H1 (cell line): Measurements from ENCODE around the gene PXDN. TPM values are rescaled to one million over a fixed set of nuclear protein-coding genes. Genes with fewer than 3 reads are reported as not detected.

ENCODE experiments used
- CTCF ChIA-PET: fragments of 300-600 bp; sonication (Branson Sonifier 250); formaldehyde crosslinking; loops from one replicate; lab custom pipeline; 2021; ENCODE audit not compliant: partially characterized antibody; lab: Charles Lee
- POLR2A ChIA-PET: fragments of 300-600 bp; sonication (Branson Sonifier 250); formaldehyde crosslinking; loops from one replicate; lab custom pipeline; 2021; ENCODE audit warnings: inconsistent platforms; ENCODE audit not compliant: partially characterized antibody; lab: Charles Lee
- DNase-seq, 2 experiments: peaks; one replicate each; pipeline versions ENCODE4 v3.0.0 to v3.0.0-alpha.2; 2010 to 2022; ENCODE audit warnings: low spot score in 2 of 2, low read depth in 1 of 2, mixed read lengths in 1 of 2
- FAIRE-seq: peaks from 2 replicates; lab custom pipeline; 2011; peaks lifted over from hg19 to GRCh38; lab: Jason Lieb, UNC
- H2AFZ ChIP-seq: 2 replicates; pipeline ENCODE4 v1.8.1; 2012; ENCODE audit warnings: low read length, inconsistent platforms
- H2AK5ac ChIP-seq: 2 replicates; pipeline ENCODE4 v1.6.1; 2013; ENCODE audit warnings: low read depth, low read length
- H2BK120ac ChIP-seq: replicated peaks from 2 replicates; pipeline ENCODE3; 2013; ENCODE audit warnings: low read depth, low read length, inconsistent platforms
- H2BK12ac ChIP-seq: 2 replicates; pipeline ENCODE4 v1.6.1; 2013; ENCODE audit warnings: low read depth, low read length
- H2BK15ac ChIP-seq: 2 replicates; pipeline ENCODE4 v1.6.1; 2013; ENCODE audit warnings: low read length
- H2BK20ac ChIP-seq: 2 replicates; pipeline ENCODE4 v1.6.1; 2013; ENCODE audit warnings: low read length
- H2BK5ac ChIP-seq: 2 replicates; pipeline ENCODE4 v1.6.1; 2013; ENCODE audit warnings: low read depth, low read length
- H3K14ac ChIP-seq: 2 replicates; pipeline ENCODE4 v1.6.1; 2013; ENCODE audit warnings: inconsistent platforms; ENCODE audit not compliant: insufficient read length
- H3K18ac ChIP-seq: 2 replicates; pipeline ENCODE4 v1.6.1; 2013; ENCODE audit warnings: low read length; ENCODE audit errors: extremely low read depth
- H3K23ac ChIP-seq: 2 replicates; pipeline ENCODE4 v1.6.1; 2013; ENCODE audit warnings: inconsistent platforms; ENCODE audit not compliant: insufficient read length
- H3K23me2 ChIP-seq: 2 replicates; pipeline ENCODE4 v1.6.1; 2013; ENCODE audit warnings: low read depth, low read length
- H3K27ac ChIP-seq: 2 replicates; pipeline ENCODE4 v1.6.1; 2011; ENCODE audit warnings: low read depth, low read length, inconsistent platforms
- H3K27me3 ChIP-seq, 4 experiments: replicated peaks in 1 of 4; 1 replicate in 1 of 4; 2 replicates in 3 of 4; pipeline versions ENCODE4 v1.6.1 to v1.8.1; 2011 to 2013; ENCODE audit warnings: low read length in 3 of 4, mild to moderate bottlenecking in 3 of 4, inconsistent platforms in 2 of 4, mixed read lengths in 2 of 4, moderate library complexity in 1 of 4; ENCODE audit not compliant: control insufficient read depth in 3 of 4, insufficient read depth in 3 of 4; ENCODE audit errors: extremely low read depth in 1 of 4
- H3K36me3 ChIP-seq, 4 experiments: 2 replicates each; pipeline versions ENCODE4 v1.6.1 to v1.8.1; 2011 to 2013; ENCODE audit warnings: mild to moderate bottlenecking in 4 of 4, low read length in 3 of 4, moderate library complexity in 2 of 4, control low read depth in 1 of 4, inconsistent platforms in 1 of 4; ENCODE audit not compliant: insufficient read depth in 4 of 4, control insufficient read depth in 2 of 4
- H3K4ac ChIP-seq: replicated peaks from 2 replicates; pipeline ENCODE3; 2013; ENCODE audit warnings: low read length, low read depth, mixed read lengths, inconsistent platforms; ENCODE audit not compliant: insufficient read length
- H3K4me1 ChIP-seq, 4 experiments: replicated peaks in 1 of 4; 1 replicate in 1 of 4; 2 replicates in 3 of 4; pipeline versions ENCODE4 v1.6.1 to v1.8.1; 2011 to 2013; ENCODE audit warnings: low read length in 3 of 4, inconsistent platforms in 2 of 4, mixed read lengths in 1 of 4; ENCODE audit not compliant: insufficient read depth in 4 of 4, control insufficient read depth in 3 of 4
- H3K4me2 ChIP-seq, 2 experiments: 2 replicates each; pipeline versions ENCODE4 v1.6.1 to v1.8.1; 2011 to 2013; ENCODE audit warnings: low read depth in 2 of 2, low read length in 2 of 2, control low read depth in 1 of 2, inconsistent platforms in 1 of 2, mild to moderate bottlenecking in 1 of 2; ENCODE audit not compliant: insufficient read depth in 1 of 2
- H3K4me3 ChIP-seq, 4 experiments: fragments of 200-600, 300-600 bp in 1 of 4; sonication (generic), shearing (Covaris generic), sonication (Bioruptor Twin) in 1 of 4; 2 replicates each; pipeline versions ENCODE4 v1.5.1 to v1.8.1; 2011 to 2016; ENCODE audit warnings: low read length in 4 of 4, low read depth in 3 of 4, control low read depth in 2 of 4, inconsistent platforms in 2 of 4, mild to moderate bottlenecking in 2 of 4, mixed read lengths in 1 of 4, moderate library complexity in 1 of 4; ENCODE audit not compliant: insufficient read depth in 2 of 4; ENCODE audit errors: extremely low read depth in 1 of 4
- H3K56ac ChIP-seq: replicated peaks from 2 replicates; pipeline ENCODE3; 2013; ENCODE audit warnings: low read depth, mild to moderate bottlenecking, mixed read lengths, low read length, inconsistent platforms; ENCODE audit not compliant: insufficient read length
- H3K79me1 ChIP-seq: 2 replicates; pipeline ENCODE4 v1.6.1; 2013; ENCODE audit warnings: low read depth, low read length, control low read depth
- H3K79me2 ChIP-seq, 2 experiments: 2 replicates each; pipeline versions ENCODE4 v1.6.1 to v1.8.1; 2012 to 2013; ENCODE audit warnings: low read length in 2 of 2, mild to moderate bottlenecking in 2 of 2, inconsistent platforms in 1 of 2; ENCODE audit not compliant: insufficient read depth in 2 of 2, control insufficient read depth in 1 of 2
- H3K9ac ChIP-seq, 4 experiments: replicated peaks in 1 of 4; 1 replicate in 1 of 4; 2 replicates in 3 of 4; pipeline versions ENCODE4 v1.6.1 to v1.8.1; 2011 to 2013; ENCODE audit warnings: low read depth in 3 of 4, low read length in 3 of 4, control low read depth in 2 of 4, mild to moderate bottlenecking in 2 of 4, moderate library complexity in 2 of 4, inconsistent platforms in 1 of 4; ENCODE audit errors: extremely low read depth in 1 of 4
- H3K9me3 ChIP-seq, 2 experiments: 2 replicates each; pipeline versions ENCODE4 v1.6.1 to v1.8.1; 2012 to 2013; ENCODE audit warnings: mild to moderate bottlenecking in 2 of 2, moderate library complexity in 2 of 2, control low read depth in 1 of 2, inconsistent platforms in 1 of 2, low read depth in 1 of 2, low read length in 1 of 2, mixed read lengths in 1 of 2; ENCODE audit not compliant: insufficient read depth in 2 of 2
- H4K20me1 ChIP-seq, 2 experiments: replicated peaks in 1 of 2; 2 replicates each; pipeline versions ENCODE3 to v1.8.1; 2011 to 2013; ENCODE audit warnings: inconsistent platforms in 2 of 2, low read length in 2 of 2, mild to moderate bottlenecking in 1 of 2; ENCODE audit not compliant: insufficient read depth in 2 of 2, control insufficient read depth in 1 of 2
- H4K5ac ChIP-seq: 2 replicates; pipeline ENCODE4 v1.6.1; 2013; ENCODE audit warnings: low read length, low read depth, mixed read lengths, inconsistent platforms; ENCODE audit not compliant: insufficient read length
- H4K8ac ChIP-seq: 2 replicates; pipeline ENCODE4 v1.8.0; 2013; ENCODE audit warnings: mild to moderate bottlenecking, moderate library complexity, low read length, inconsistent platforms; ENCODE audit not compliant: insufficient read depth; ENCODE audit errors: extremely low read depth
- H4K91ac ChIP-seq: replicated peaks from 2 replicates; pipeline ENCODE3; 2013; ENCODE audit warnings: low read length, mixed read lengths, inconsistent platforms; ENCODE audit not compliant: insufficient read length
- CTCF ChIP-seq, 3 experiments: IDR thresholded peaks; 1 replicate in 2 of 3; 2 replicates in 1 of 3; pipeline versions ENCODE4 v1.5.1 to v1.6.1; 2011; ENCODE audit warnings: low read length in 3 of 3, mild to moderate bottlenecking in 3 of 3, inconsistent platforms in 2 of 3, low read depth in 1 of 3, moderate library complexity in 1 of 3; ENCODE audit not compliant: insufficient read depth in 1 of 3; ENCODE audit errors: control extremely low read depth in 1 of 3
- KDM5A ChIP-seq: fragments of 200-600 bp; IDR thresholded peaks from 2 replicates; pipeline ENCODE4 v1.7.1; 2012; ENCODE audit warnings: mild to moderate bottlenecking, low read length, inconsistent platforms, mixed read lengths
- MAFK ChIP-seq: IDR thresholded peaks from 2 replicates; pipeline ENCODE4 v1.6.1; 2012; ENCODE audit warnings: low read depth, mild to moderate bottlenecking, improper control_type of control experiment, low read length
- RFX5 ChIP-seq: IDR thresholded peaks from 2 replicates; pipeline ENCODE4 v1.6.1; 2011; ENCODE audit warnings: low read depth, low read length, improper control_type of control experiment, borderline replicate concordance
- RNF2 ChIP-seq: fragments of 200-900, 300-1000 bp; sonication (generic); IDR thresholded peaks from 2 replicates; pipeline ENCODE4 v1.7.1; 2016; ENCODE audit warnings: borderline replicate concordance, low read depth, mild to moderate bottlenecking, antibody characterized with exemption, low read length; ENCODE audit not compliant: poor library complexity, severe bottlenecking; ENCODE audit errors: missing control alignments
- SP1 ChIP-seq: IDR thresholded peaks from 2 replicates; pipeline ENCODE4 v1.6.1; 2011; ENCODE audit warnings: low read depth, low read length
- SP2 ChIP-seq: IDR thresholded peaks from 2 replicates; pipeline ENCODE4 v1.6.1; 2012; ENCODE audit warnings: mild to moderate bottlenecking, low read length, inconsistent platforms
- TCF12 ChIP-seq: IDR thresholded peaks from 2 replicates; pipeline ENCODE4 v1.6.1; 2011; ENCODE audit warnings: low read depth, mild to moderate bottlenecking, low read length
- USF2 ChIP-seq: IDR thresholded peaks from 2 replicates; pipeline ENCODE4 v1.6.1; 2011; ENCODE audit warnings: low read length, improper control_type of control experiment
- WGBS, 2 experiments: shearing (Covaris generic) in 1 of 2; methylation state at CpG; one replicate each; pipeline versions ENCODE4 v1.1.6 to v1.1.7; 2013 to 2015; ENCODE audit warnings: low lambda C conversion rate in 2 of 2, mixed read lengths in 2 of 2, inconsistent platforms in 1 of 2, low coverage in 1 of 2, missing lambda C conversion rate in 1 of 2; ENCODE audit not compliant: insufficient replicate concordance in 2 of 2, insufficient coverage in 1 of 2, insufficient read length in 1 of 2; ENCODE audit errors: extremely low coverage in 1 of 2, missing lambda C conversion rate in 1 of 2; 5-methylcytosine and 5-hydroxymethylcytosine counted together
- polyA plus RNA-seq, 7 experiments: library from polyadenylated mRNA; depleted of rRNA in 3 of 7; stranded (reverse) in 5 of 7; unstranded in 2 of 7; fragments of >200 nt in 5 of 7; fragments of 200-250 nt in 2 of 7; gene quantifications; 1 replicate in 5 of 7; 2 replicates in 1 of 7; 4 replicates in 1 of 7; pipeline versions ENCODE4 v1.2.1 to v1.2.3, GENCODE V29; 2011 to 2013; ENCODE audit warnings: missing spikeins in 2 of 7, mixed read lengths in 2 of 7
- total RNA-seq: library from RNA; stranded (reverse); fragmentation: NEBNext Ultra II Directional; extraction: Animal tissue kit (Norgen Biotek cat#: 25700); gene quantifications from 2 replicates; pipeline ENCODE4 v1.2.1, GENCODE V29; 2021
- TF ChIP-seq, protein P1 (sequence below): IDR thresholded peaks from 2 replicates; pipeline ENCODE4 v1.6.1; 2012; ENCODE audit warnings: inconsistent platforms

Gene PXDN
- total and polyA plus RNA-seq, 2 of the 8 experiments (the other 6 are each of a cell fraction or from before 2014, with no cell fraction given): 104 to 141 TPM

DNA sequence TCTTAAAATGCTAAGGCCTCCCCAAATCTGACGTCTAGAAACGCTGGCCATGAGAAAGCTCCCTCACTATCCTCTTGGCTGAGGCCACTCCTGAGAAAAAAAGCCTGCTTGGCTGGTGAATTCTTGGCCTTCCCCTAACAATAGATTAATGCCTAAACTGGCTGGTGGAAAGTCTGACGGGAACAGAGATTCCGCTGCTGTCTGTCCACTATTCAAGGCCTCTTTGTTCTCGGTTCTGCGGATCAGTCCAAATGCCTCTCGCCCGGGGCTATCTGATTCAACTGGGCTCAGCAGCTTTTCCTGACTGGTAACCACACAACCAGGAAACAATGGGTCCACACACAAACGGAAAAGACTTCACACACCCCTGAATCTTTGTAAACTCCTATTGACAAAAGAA, 27.2 kb downstream of the PXDN start:
- DNase-seq (no peak), FAIRE-seq (no peak)
- H3K36me3 ChIP-seq: no peaks in the 10 kb centered on the region
- H2AFZ ChIP-seq: no peak overlapping the region
- CTCF ChIA-PET: interaction anchor here (1.0 to 2.8 kb wide), 4 partner anchors 9 to 33 kb away, joined by 4 to 13 read pairs (median 6); no protein-coding TSS in a partner anchor
- H2AK5ac ChIP-seq: no peak overlapping the region
- H3K4me3 ChIP-seq: no peak overlapping the region
- H2BK12ac ChIP-seq: no peak overlapping the region
- H3K4me2 ChIP-seq: no peak overlapping the region
- POLR2A ChIA-PET: interaction anchor here (0.8 to 3.9 kb wide), 7 partner anchors 9 to 92 kb away, joined by 3 to 10 read pairs (median 4); no protein-coding TSS in a partner anchor
- H2BK120ac ChIP-seq: no peak overlapping the region
- H3K23ac ChIP-seq: no peak overlapping the region
- peaks cover 0 to 24% (median 2%) of the 10 kb centered on the region in 4 experiments; a peak in 5 of 7 replicates for H3K4me1 ChIP-seq
- H2BK20ac ChIP-seq: no peak overlapping the region
- peaks cover 0 to 68% of the 10 kb centered on the region in 2 experiments for H3K79me2 ChIP-seq
- H3K9me3 ChIP-seq: no peaks in the 10 kb centered on the region
- H3K27me3 ChIP-seq: no peaks in the 10 kb centered on the region
- H3K27ac ChIP-seq: no peak overlapping the region
- H3K14ac ChIP-seq: no peak overlapping the region
- 74% methylated on average over 9 of the region's 9 CpGs; no CpG with 5 or more reads in 1 of the 2 experiments for WGBS, 2 experiments
- H4K8ac ChIP-seq: no peak overlapping the region
- H4K20me1 ChIP-seq: peaks cover 8 to 30% of the 10 kb centered on the region in 2 experiments
- peaks cover 32% of the 10 kb centered on the region for H3K79me1 ChIP-seq
- H3K56ac ChIP-seq: no peak overlapping the region
- peaks cover 11% of the 10 kb centered on the region; the same call in 1 of the 2 replicates for H3K23me2 ChIP-seq
- no peak overlapping the region for H3K18ac ChIP-seq
- H3K4ac ChIP-seq: no peak overlapping the region
- no peak overlapping the region for H4K91ac ChIP-seq
- no peak overlapping the region for H2BK5ac ChIP-seq
- H4K5ac ChIP-seq: no peak overlapping the region
- no peak overlapping the region for H3K9ac ChIP-seq
- no peak overlapping the region for H2BK15ac ChIP-seq
- TF ChIP-seq MAFK: no peak
- TF ChIP-seq KDM5A: no peak
- no peak for TF ChIP-seq CTCF (IDR thresholded peaks at IDR 0.05; ENCODE audit: control extremely low read depth in 1 of 3, insufficient read depth in 1 of 3, low read depth in 1 of 3, low read length in 3 of 3)
- TF ChIP-seq, protein P1, sequence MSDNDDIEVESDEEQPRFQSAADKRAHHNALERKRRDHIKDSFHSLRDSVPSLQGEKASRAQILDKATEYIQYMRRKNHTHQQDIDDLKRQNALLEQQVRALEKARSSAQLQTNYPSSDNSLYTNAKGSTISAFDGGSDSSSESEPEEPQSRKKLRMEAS: no peak
- TF ChIP-seq RNF2: no peak
- no peak for TF ChIP-seq TCF12
- TF ChIP-seq USF2: no peak
- no peak for TF ChIP-seq SP2
- TF ChIP-seq SP1: no peak
- TF ChIP-seq RFX5: no peak
